SK-N-MC (cell line): ENCODE measurements around the gene MEN1.

Experiments
- EZH2 ChIP-seq: fragments of 200-600 bp; sonication (generic); IDR thresholded peaks from one replicate; pipeline ENCODE4 v1.6.1; 2017; ENCODE audit warnings: antibody characterized with exemption
- FOXP2 ChIP-seq: optimal IDR thresholded peaks from 2 replicates; pipeline ENCODE3; 2011; ENCODE audit warnings: mild to moderate bottlenecking, moderate library complexity; ENCODE audit not compliant: insufficient read depth; ENCODE audit errors: extremely low read length, control extremely low read depth
- POLR2AphosphoS5 ChIP-seq: IDR thresholded peaks from 2 replicates; pipeline ENCODE4 v1.6.1; 2012; ENCODE audit warnings: mild to moderate bottlenecking, low read depth, low read length, borderline replicate concordance

DNA sequence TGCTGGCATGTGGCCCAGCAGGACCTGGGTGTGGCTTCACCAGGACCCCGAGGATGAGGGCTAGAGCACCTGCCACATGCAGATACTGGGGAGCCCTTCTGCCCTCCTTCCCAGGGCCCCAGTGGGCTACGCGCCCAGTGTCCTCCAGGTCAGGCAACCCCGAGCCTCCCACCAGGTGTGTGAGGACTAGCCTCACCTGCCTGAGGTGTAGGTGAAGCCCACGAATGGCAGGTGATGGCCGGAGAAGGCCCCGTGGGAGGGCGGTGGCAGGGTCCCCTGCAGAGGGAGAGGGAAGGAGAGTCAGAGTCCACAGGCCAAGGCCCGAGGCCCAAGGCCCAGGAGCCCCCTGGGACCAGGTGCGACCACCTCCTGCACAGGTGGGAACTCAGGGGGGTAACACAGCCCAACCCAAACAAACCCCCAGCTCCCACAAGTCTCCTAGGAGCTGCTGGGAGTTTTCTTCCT lies 27.6 kb upstream of the MEN1 start:
- no peak for TF ChIP-seq POLR2AphosphoS5
- TF ChIP-seq EZH2, result no peak
- TF ChIP-seq FOXP2, result no peak
